IMR-90 (cell line): ENCODE data around the gene RASGRP3. TPM values are rescaled to one million over a fixed set of nuclear protein-coding genes. Genes with fewer than 3 reads are reported as not detected.

Experiments used
- ATAC-seq: fragments of 200-7000 bp; cut with Tn5 transposase; 2 replicates; pipeline ENCODE4 v1.9.1; 2020; ENCODE audit warnings: low read depth, mild to moderate bottlenecking, moderate library complexity
- BruUV-seq: library from RNA; stranded (reverse); fragments of 400-500 nt; replicated peaks from 2 replicates; lab custom pipeline; 2021; lab: Mats Ljungman, UMichigan
- CTCF ChIA-PET: fragments of 300-600 bp; formaldehyde crosslinking; extraction: SDS; loops from one replicate; lab custom pipeline; 2021; ENCODE audit warnings: antibody characterized with exemption; lab: Yijun Ruan, JAX
- POLR2A ChIA-PET: fragments of 300-600 bp; sonication (Branson Sonifier 250); formaldehyde crosslinking; loops from one replicate; lab custom pipeline; 2022; ENCODE audit warnings: antibody characterized with exemption; ENCODE audit not compliant: unreplicated experiment; lab: Charles Lee
- DNase-seq: peaks from one replicate; pipeline ENCODE4 v3.0.0; 2013
- H2AFZ ChIP-seq: replicated peaks from 2 replicates; pipeline ENCODE3; 2013; ENCODE audit warnings: low read length, mild to moderate bottlenecking; ENCODE audit not compliant: poor library complexity
- H2AK5ac ChIP-seq: 2 replicates; pipeline ENCODE4 v1.6.1; 2013; ENCODE audit warnings: low read depth, low read length, inconsistent platforms
- H2AK9ac ChIP-seq: replicated peaks from 2 replicates; pipeline ENCODE3; 2013; ENCODE audit warnings: mild to moderate bottlenecking, low read depth, low read length, moderate library complexity; ENCODE audit not compliant: poor library complexity
- H2BK120ac ChIP-seq: 2 replicates; pipeline ENCODE4 v1.6.1; 2013; ENCODE audit warnings: low read depth, low read length, inconsistent platforms
- H2BK15ac ChIP-seq: 3 replicates; pipeline ENCODE4 v1.6.1; 2013; ENCODE audit warnings: low read depth, low read length, inconsistent platforms
- H2BK20ac ChIP-seq: 2 replicates; pipeline ENCODE4 v1.6.1; 2013; ENCODE audit warnings: low read depth, mild to moderate bottlenecking, inconsistent platforms, low read length, moderate library complexity
- H2BK5ac ChIP-seq: 2 replicates; pipeline ENCODE4 v1.6.1; 2013; ENCODE audit warnings: mild to moderate bottlenecking, low read depth, low read length, inconsistent platforms; ENCODE audit not compliant: poor library complexity, severe bottlenecking
- H3K14ac ChIP-seq: replicated peaks from 2 replicates; pipeline ENCODE4 v1.6.1; 2013; ENCODE audit warnings: low read depth, low read length, inconsistent platforms
- H3K18ac ChIP-seq: 2 replicates; pipeline ENCODE4 v1.6.1; 2013; ENCODE audit warnings: low read depth, low read length, control low read depth
- H3K23ac ChIP-seq: 2 replicates; pipeline ENCODE4 v1.6.1; 2013; ENCODE audit warnings: low read depth, low read length, inconsistent platforms
- H3K27ac ChIP-seq: 2 replicates; pipeline ENCODE4 v1.5.1; 2013; ENCODE audit warnings: mild to moderate bottlenecking, control low read depth, low read length; ENCODE audit not compliant: insufficient read depth
- H3K27me3 ChIP-seq: 2 replicates; pipeline ENCODE4 v1.6.1; 2013; ENCODE audit warnings: low read length; ENCODE audit not compliant: control insufficient read depth, insufficient read depth
- H3K36me3 ChIP-seq: 2 replicates; pipeline ENCODE4 v1.6.1; 2013; ENCODE audit warnings: low read length, mixed read lengths; ENCODE audit not compliant: control insufficient read depth, insufficient read depth
- H3K4ac ChIP-seq: 2 replicates; pipeline ENCODE4 v1.6.1; 2013; ENCODE audit warnings: low read depth, low read length, inconsistent platforms
- H3K4me1 ChIP-seq: 2 replicates; pipeline ENCODE4 v1.6.1; 2013; ENCODE audit warnings: low read length, mixed read lengths; ENCODE audit not compliant: control insufficient read depth, insufficient read depth
- H3K4me2 ChIP-seq: 2 replicates; pipeline ENCODE4 v1.6.1; 2013; ENCODE audit warnings: low read depth, mild to moderate bottlenecking, control low read depth, low read length, moderate library complexity
- H3K4me3 ChIP-seq: 2 replicates; pipeline ENCODE4 v1.5.1; 2013; ENCODE audit warnings: low read depth, mild to moderate bottlenecking, control low read depth, low read length, moderate library complexity; ENCODE audit not compliant: insufficient read depth
- H3K56ac ChIP-seq: 2 replicates; pipeline ENCODE4 v1.6.1; 2013; ENCODE audit warnings: low read length, inconsistent platforms; ENCODE audit not compliant: insufficient read depth; ENCODE audit errors: extremely low read depth
- H3K79me1 ChIP-seq, 2 experiments: 2 replicates each; pipeline ENCODE4 v1.6.1; 2013; ENCODE audit warnings: low read length in 2 of 2, inconsistent platforms in 1 of 2, low read depth in 1 of 2
- H3K9ac ChIP-seq: 2 replicates; pipeline ENCODE4 v1.6.1; 2013; ENCODE audit warnings: low read depth, low read length, control low read depth
- H3K9me1 ChIP-seq: 2 replicates; pipeline ENCODE4 v1.6.1; 2013; ENCODE audit warnings: low read length, inconsistent platforms; ENCODE audit not compliant: insufficient read depth
- H3K9me3 ChIP-seq: 2 replicates; pipeline ENCODE4 v1.6.1; 2013; ENCODE audit warnings: low read length; ENCODE audit not compliant: control insufficient read depth, insufficient read depth
- H4K20me1 ChIP-seq: 2 replicates; pipeline ENCODE4 v1.6.1; 2013; ENCODE audit warnings: low read length, inconsistent platforms; ENCODE audit not compliant: insufficient read depth
- H4K5ac ChIP-seq: 2 replicates; pipeline ENCODE4 v1.6.1; 2013; ENCODE audit warnings: mild to moderate bottlenecking, low read depth, low read length, control low read depth
- H4K8ac ChIP-seq, 2 experiments: 2 replicates each; pipeline ENCODE4 v1.6.1; 2013; ENCODE audit warnings: low read depth in 2 of 2, low read length in 2 of 2, control low read depth in 1 of 2, inconsistent platforms in 1 of 2
- H4K91ac ChIP-seq: 2 replicates; pipeline ENCODE4 v1.6.1; 2013; ENCODE audit warnings: low read depth, low read length, inconsistent platforms; ENCODE audit not compliant: insufficient read depth
- BHLHE40 ChIP-seq: fragments of 150-350 bp; IDR thresholded peaks from 2 replicates; pipeline ENCODE4 v1.6.1; 2016; ENCODE audit warnings: mild to moderate bottlenecking, low read depth, low read length
- ELK1 ChIP-seq: fragments of 150-350 bp; IDR thresholded peaks from 2 replicates; pipeline ENCODE4 v1.6.1; 2016; ENCODE audit warnings: low read depth, mild to moderate bottlenecking, low read length, moderate library complexity, borderline replicate concordance
- FOS ChIP-seq: fragments of 150-350 bp; IDR thresholded peaks from 2 replicates; pipeline ENCODE4 v1.6.1; 2016; ENCODE audit warnings: low read depth, low read length
- MAZ ChIP-seq: IDR thresholded peaks from 2 replicates; pipeline ENCODE4 v1.6.1; 2012; ENCODE audit warnings: low read depth, mild to moderate bottlenecking, low read length, improper control_type of control experiment, moderate library complexity, borderline replicate concordance
- NFE2L2 ChIP-seq: fragments of 150-350 bp; IDR thresholded peaks from 2 replicates; pipeline ENCODE4 v1.6.1; 2016; ENCODE audit warnings: low read depth, mild to moderate bottlenecking, low read length
- RAD21 ChIP-seq: IDR thresholded peaks from 2 replicates; pipeline ENCODE4 v1.6.1; 2012; ENCODE audit warnings: low read length, improper control_type of control experiment
- RCOR1 ChIP-seq: IDR thresholded peaks from 2 replicates; pipeline ENCODE4 v1.6.1; 2012; ENCODE audit warnings: mild to moderate bottlenecking, low read length, improper control_type of control experiment; ENCODE audit not compliant: insufficient replicate concordance
- RFX5 ChIP-seq: IDR thresholded peaks from 2 replicates; pipeline ENCODE4 v1.8.0; 2012; ENCODE audit warnings: low read depth, mild to moderate bottlenecking, low read length, moderate library complexity
- SMC3 ChIP-seq: fragments of 150-350 bp; IDR thresholded peaks from 2 replicates; pipeline ENCODE4 v1.6.1; 2016; ENCODE audit warnings: low read depth, mild to moderate bottlenecking, antibody characterized with exemption, low read length, moderate library complexity
- WGBS, 2 experiments: methylation state at CpG; one replicate each; pipeline versions ENCODE4 v1.1.5 to v1.1.7; 2013; ENCODE audit warnings: missing lambda C conversion rate in 2 of 2; ENCODE audit not compliant: insufficient read length in 1 of 2; ENCODE audit errors: extremely low coverage in 2 of 2; 5-methylcytosine and 5-hydroxymethylcytosine counted together
- dilution Hi-C: fragments of 300-500 bp; cut with HindIII; formaldehyde crosslinking; loops from one replicate; pipeline ENCODE4 v1.14.3; 2018; ENCODE audit warnings: low sequenced_read_pairs; ENCODE audit not compliant: unreplicated experiment
- in situ Hi-C: fragments of 300-500 bp; cut with MboI; formaldehyde crosslinking; loops from 3 replicates; pipeline ENCODE4 v1.14.3; 2019; ENCODE audit warnings: low sequenced_read_pairs, inconsistent platforms, mixed read lengths
- intact Hi-C: fragments of 100-400 bp; cut with micrococcal nuclease; formaldehyde crosslinking; loops from 2 replicates; pipeline ENCODE4 v1.10.0; 2022
- polyA plus RNA-seq, 3 experiments: library from polyadenylated mRNA; depleted of rRNA; stranded (reverse); fragments of >200 nt; gene quantifications; 2 replicates each; pipeline ENCODE4 v1.2.3, GENCODE V29; 2012; ENCODE audit warnings: low replicate concordance in 1 of 3
- total RNA-seq: library from RNA; depleted of rRNA; stranded (reverse); fragments of >200 nt; gene quantifications from 2 replicates; pipeline ENCODE4 v1.2.3, GENCODE V29; 2012
- TF ChIP-seq, protein P1 (sequence below): conservative IDR thresholded peaks from 2 replicates; pipeline ENCODE4 v1.5.1; 2012; ENCODE audit warnings: mild to moderate bottlenecking, low read depth, low read length, improper control_type of control experiment

The RASGRP3 gene
- total and polyA plus RNA-seq, 2 of the 4 experiments (the other 2 are of a cell fraction): 1.7 to 3.0 TPM

DNA sequence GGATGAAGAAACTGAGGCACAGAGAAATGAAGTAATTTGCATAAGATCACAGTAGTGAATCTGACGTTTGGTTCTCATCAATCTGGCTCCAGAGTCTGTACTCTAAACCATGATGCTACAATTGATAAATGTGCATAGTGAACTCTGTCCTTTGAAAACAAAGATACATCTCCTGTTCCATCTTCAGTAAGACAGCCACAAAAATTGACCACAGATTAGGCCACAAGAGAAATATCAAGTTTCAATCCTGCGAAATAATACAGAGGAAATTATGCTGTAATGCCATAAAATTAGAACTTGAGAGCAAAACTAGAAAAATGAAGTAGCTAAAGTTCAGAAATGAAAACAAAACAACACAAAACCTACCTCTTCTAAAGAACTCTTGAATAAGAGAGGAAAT, 94.2 kb downstream of the RASGRP3 start:
- ATAC-seq (no peak), DNase-seq (no peak)
- Histone ChIP-seq H2BK20ac (no peak overlapping the region), H2AK5ac (no peak overlapping the region), H2BK5ac (no peak overlapping the region), H3K23ac (no peak overlapping the region), H3K9ac (no peak overlapping the region), H2AFZ (no peak overlapping the region), H3K4me3 (no peak overlapping the region), H4K20me1 (no peaks in the 10 kb centered on the region), H3K9me1 (no peaks in the 10 kb centered on the region), H2AK9ac (no peak overlapping the region), H3K27me3 (no peaks in the 10 kb centered on the region), H2BK15ac (no peak overlapping the region), H3K79me1 (no peaks in the 10 kb centered on the region), H4K5ac (no peak overlapping the region), H3K27ac (no peak overlapping the region), H3K4me2 (no peak overlapping the region), H3K56ac (no peak overlapping the region), H2BK120ac (no peak overlapping the region), H3K36me3 (no peaks in the 10 kb centered on the region), H3K18ac (no peak overlapping the region), H3K4me1 (no peaks in the 10 kb centered on the region), H4K91ac (no peak overlapping the region), H3K9me3 (no peaks in the 10 kb centered on the region), H3K4ac (no peak overlapping the region), H3K14ac (no peak overlapping the region), H4K8ac (no peak overlapping the region)
- BruUV-seq: no TSS peak
- in situ Hi-C loops: loop anchor here (25.0 kb wide), 1 partner anchor 783 kb away; no protein-coding TSS in a partner anchor
- ChIA-PET POLR2A (no interaction called here), CTCF (no interaction called here)
- intact Hi-C loops: no loop called here
- TF ChIP-seq, protein P1, sequence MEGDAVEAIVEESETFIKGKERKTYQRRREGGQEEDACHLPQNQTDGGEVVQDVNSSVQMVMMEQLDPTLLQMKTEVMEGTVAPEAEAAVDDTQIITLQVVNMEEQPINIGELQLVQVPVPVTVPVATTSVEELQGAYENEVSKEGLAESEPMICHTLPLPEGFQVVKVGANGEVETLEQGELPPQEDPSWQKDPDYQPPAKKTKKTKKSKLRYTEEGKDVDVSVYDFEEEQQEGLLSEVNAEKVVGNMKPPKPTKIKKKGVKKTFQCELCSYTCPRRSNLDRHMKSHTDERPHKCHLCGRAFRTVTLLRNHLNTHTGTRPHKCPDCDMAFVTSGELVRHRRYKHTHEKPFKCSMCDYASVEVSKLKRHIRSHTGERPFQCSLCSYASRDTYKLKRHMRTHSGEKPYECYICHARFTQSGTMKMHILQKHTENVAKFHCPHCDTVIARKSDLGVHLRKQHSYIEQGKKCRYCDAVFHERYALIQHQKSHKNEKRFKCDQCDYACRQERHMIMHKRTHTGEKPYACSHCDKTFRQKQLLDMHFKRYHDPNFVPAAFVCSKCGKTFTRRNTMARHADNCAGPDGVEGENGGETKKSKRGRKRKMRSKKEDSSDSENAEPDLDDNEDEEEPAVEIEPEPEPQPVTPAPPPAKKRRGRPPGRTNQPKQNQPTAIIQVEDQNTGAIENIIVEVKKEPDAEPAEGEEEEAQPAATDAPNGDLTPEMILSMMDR: no peak
- no peak for TF ChIP-seq SMC3
- TF ChIP-seq RAD21: no peak
- no peak for TF ChIP-seq ELK1
- no peak for TF ChIP-seq RCOR1
- no peak for TF ChIP-seq RFX5
- no peak for TF ChIP-seq NFE2L2
- TF ChIP-seq FOS: no peak
- TF ChIP-seq BHLHE40: no peak
- TF ChIP-seq MAZ: no peak
- dilution Hi-C loops: no loop called here
- no CpG with 5 or more reads among the region's 2 CpGs for WGBS, 2 experiments
